Measurements from ENCODE around the gene LMTK3. TPM values are rescaled to one million over a fixed set of nuclear protein-coding genes. Genes with fewer than 3 reads are reported as not detected.
"Not testable (repeated sequence)": the region's sequence is repeated elsewhere in the genome, so short reads cannot be mapped to it uniquely, and the experiment has no call there.

The LMTK3 gene
- total and polyA plus RNA-seq, 7 donors = 0.14 to 1.7 (median 0.65) TPM; not detected in 3

GRCh38 chr19:48524221-48524620 lies 12.6 kb upstream of the LMTK3 start:
- no peak overlapping the region for H3K27ac ChIP-seq
- WGBS, 2 donors = 89 to 97% methylated on average over 2 of the region's 2 CpGs
- no peaks in the 10 kb centered on the region for H3K4me1 ChIP-seq
- no peak for DNase-seq
- H3K9me3 ChIP-seq = peaks cover 3 to 20% (median 14%) of the 10 kb centered on the region in 4 donors
- TF ChIP-seq POLR2AphosphoS5 (IDR thresholded peaks at IDR 0.05) = no peak
- no peak for TF ChIP-seq EP300 (IDR thresholded peaks at IDR 0.05)
- TF ChIP-seq CTCF (IDR thresholded peaks at IDR 0.05) = no peak
- TF ChIP-seq POLR2A (IDR thresholded peaks at IDR 0.05) = no peak
- no peaks in the 10 kb centered on the region for H3K27me3 ChIP-seq
- H3K4me3 ChIP-seq = no peak overlapping the region
- no peaks in the 10 kb centered on the region for H3K36me3 ChIP-seq
- intact Hi-C loops (cut with DNase I) = no loop called here

- intact Hi-C loops (cut with DNase I) = no loop called here
- DNase-seq = no peak
- TF ChIP-seq EP300 (IDR thresholded peaks at IDR 0.05) = no peak
- TF ChIP-seq POLR2A (IDR thresholded peaks at IDR 0.05) = no peak
- no peak for TF ChIP-seq POLR2AphosphoS5 (IDR thresholded peaks at IDR 0.05)
- TF ChIP-seq CTCF (IDR thresholded peaks at IDR 0.05) = no peak
- Histone ChIP-seq H3K27me3 (no peaks in the 10 kb centered on the region), H3K27ac (no peak overlapping the region), H3K4me3 (no peak overlapping the region), H3K36me3 (no peaks in the 10 kb centered on the region), H3K9me3 (peaks cover 0 to 7% (median 0%) of the 10 kb centered on the region in 4 donors), H3K4me1 (no peaks in the 10 kb centered on the region)
- WGBS, 2 donors = 30 to 76% methylated on average over 4 of the region's 4 CpGs
Measured at GRCh38 chr19:48520134-48520533, 8.5 kb upstream of the LMTK3 start.

GRCh38 chr19:48519426-48519825 lies 7.8 kb upstream of the LMTK3 start:
- H3K4me1 ChIP-seq, DNase-seq: not testable (repeated sequence)
- WGBS, 2 donors = 45 to 84% methylated on average over 4 of the region's 4 CpGs

GRCh38 chr19:48518207-48518606 lies 6.6 kb upstream of the LMTK3 start:
- Histone ChIP-seq H3K4me1 (peaks cover 0 to 9% (median 6%) of the 10 kb centered on the region in 4 donors), H3K9me3 (no peaks in the 10 kb centered on the region), H3K27ac (no peak overlapping the region), H3K27me3 (peaks cover 0 to 11% (median 11%) of the 10 kb centered on the region in 3 donors), H3K4me3 (no peak overlapping the region), H3K36me3 (no peaks in the 10 kb centered on the region)
- TF ChIP-seq EP300 (IDR thresholded peaks at IDR 0.05) (no peak), POLR2A (IDR thresholded peaks at IDR 0.05) (no peak), POLR2AphosphoS5 (IDR thresholded peaks at IDR 0.05) (no peak), CTCF (IDR thresholded peaks at IDR 0.05) (no peak)
- WGBS, 2 donors = 45 to 73% methylated on average over 3 of the region's 3 CpGs
- intact Hi-C loops (cut with DNase I) = no loop called here
- DNase-seq = no peak

More at GRCh38 chr19:48519426-48519825, 7.8 kb upstream of the LMTK3 start:
- H3K9me3 ChIP-seq; H3K4me3 ChIP-seq; intact Hi-C loops (cut with DNase I); H3K27ac ChIP-seq; H3K27me3 ChIP-seq; H3K36me3 ChIP-seq: not testable (repeated sequence)

GRCh38 chr19:48516536-48516935 lies 4.9 kb upstream of the LMTK3 start:
- Histone ChIP-seq H3K27me3 (peaks cover 8 to 28% (median 27%) of the 10 kb centered on the region in 3 donors), H3K9me3 (no peaks in the 10 kb centered on the region), H3K36me3 (no peaks in the 10 kb centered on the region), H3K4me3 (no peak overlapping the region), H3K27ac (no peak overlapping the region), H3K4me1 (peaks cover 0 to 10% (median 7%) of the 10 kb centered on the region in 4 donors)
- TF ChIP-seq POLR2A (IDR thresholded peaks at IDR 0.05) = no peak
- TF ChIP-seq EP300 (IDR thresholded peaks at IDR 0.05) = no peak
- TF ChIP-seq POLR2AphosphoS5 (IDR thresholded peaks at IDR 0.05) = no peak
- no peak for TF ChIP-seq CTCF (IDR thresholded peaks at IDR 0.05)
- DNase-seq = no peak
- intact Hi-C loops (cut with DNase I) = no loop called here
- 32 to 77% methylated on average over 8 of the region's 8 CpGs for WGBS, 2 donors
